Measurements from ENCODE around the gene PTPRO.

DNA sequence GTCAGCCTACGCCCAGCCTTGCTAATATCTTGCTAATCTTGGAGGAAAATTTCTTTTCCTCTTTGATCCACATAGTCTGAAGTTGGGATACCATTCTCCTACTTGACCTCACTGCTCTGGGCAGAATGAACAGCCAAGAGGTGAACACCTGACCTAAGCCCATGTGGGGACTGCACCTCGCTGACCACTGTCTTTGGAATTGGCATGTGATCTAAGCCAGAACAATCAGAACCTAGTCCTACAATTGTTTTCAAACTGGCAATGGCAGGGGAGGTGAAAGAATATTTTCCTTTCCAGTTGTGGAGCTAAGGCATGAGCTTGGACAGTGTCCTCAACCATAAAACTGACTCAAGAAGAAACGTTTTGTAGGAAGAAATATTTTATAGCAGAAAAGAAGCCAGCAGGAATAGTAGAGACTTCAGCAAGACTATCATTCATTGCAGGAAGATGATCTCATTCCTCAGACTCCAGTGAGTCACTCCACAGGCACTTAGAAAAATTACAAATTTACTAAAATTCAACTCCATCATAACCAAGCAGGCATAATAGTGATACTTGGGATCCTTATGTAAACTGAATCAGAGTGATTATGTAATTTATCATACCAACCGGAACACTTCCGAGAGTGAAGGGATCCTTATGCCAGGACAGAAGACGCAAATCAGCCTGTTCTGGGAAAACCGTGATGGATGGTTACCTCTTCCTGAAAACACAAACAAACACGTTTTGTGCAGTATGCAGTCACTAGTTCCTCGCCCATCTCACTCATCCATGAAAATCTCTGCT lies 14.7 kb downstream of the PTPRO start:
- TF ChIP-seq, protein P1, sequence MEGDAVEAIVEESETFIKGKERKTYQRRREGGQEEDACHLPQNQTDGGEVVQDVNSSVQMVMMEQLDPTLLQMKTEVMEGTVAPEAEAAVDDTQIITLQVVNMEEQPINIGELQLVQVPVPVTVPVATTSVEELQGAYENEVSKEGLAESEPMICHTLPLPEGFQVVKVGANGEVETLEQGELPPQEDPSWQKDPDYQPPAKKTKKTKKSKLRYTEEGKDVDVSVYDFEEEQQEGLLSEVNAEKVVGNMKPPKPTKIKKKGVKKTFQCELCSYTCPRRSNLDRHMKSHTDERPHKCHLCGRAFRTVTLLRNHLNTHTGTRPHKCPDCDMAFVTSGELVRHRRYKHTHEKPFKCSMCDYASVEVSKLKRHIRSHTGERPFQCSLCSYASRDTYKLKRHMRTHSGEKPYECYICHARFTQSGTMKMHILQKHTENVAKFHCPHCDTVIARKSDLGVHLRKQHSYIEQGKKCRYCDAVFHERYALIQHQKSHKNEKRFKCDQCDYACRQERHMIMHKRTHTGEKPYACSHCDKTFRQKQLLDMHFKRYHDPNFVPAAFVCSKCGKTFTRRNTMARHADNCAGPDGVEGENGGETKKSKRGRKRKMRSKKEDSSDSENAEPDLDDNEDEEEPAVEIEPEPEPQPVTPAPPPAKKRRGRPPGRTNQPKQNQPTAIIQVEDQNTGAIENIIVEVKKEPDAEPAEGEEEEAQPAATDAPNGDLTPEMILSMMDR (IDR thresholded peaks at IDR 0.05): no peak
- no peak for TF ChIP-seq POLR2A (IDR thresholded peaks at IDR 0.05)
